GM23338 (cell line): ENCODE data around the gene RAB3A. TPM values are rescaled to one million over a fixed set of nuclear protein-coding genes. Genes with fewer than 3 reads are reported as not detected.

ENCODE experiments used
- ATAC-seq: fragments of 200-7000 bp; cut with Tn5 transposase; 3 replicates; pipeline ENCODE4 v1.9.1; 2020
- DNase-seq: peaks from one replicate; pipeline ENCODE4 v3.0.0-alpha.2; 2015; ENCODE audit warnings: low spot score
- H2AFZ ChIP-seq: fragments of 200-600 bp; sonication (generic); 2 replicates; pipeline ENCODE4 v1.8.0; 2016; ENCODE audit warnings: antibody characterized with exemption, mild to moderate bottlenecking, moderate library complexity
- H3F3A ChIP-seq: fragments of 200-600 bp; sonication (generic); replicated peaks from 2 replicates; pipeline ENCODE4 v1.8.0; 2017; ENCODE audit warnings: antibody characterized with exemption, mixed run types, low read depth
- H3K27ac ChIP-seq: fragments of 200-600 bp; sonication (generic); 2 replicates; pipeline ENCODE4 v1.6.1; 2016; ENCODE audit warnings: low read depth
- H3K27me3 ChIP-seq: fragments of 200-600 bp; sonication (generic); 2 replicates; pipeline ENCODE4 v1.8.0; 2016; ENCODE audit warnings: mild to moderate bottlenecking, mixed run types, moderate library complexity; ENCODE audit not compliant: insufficient read depth
- H3K36me3 ChIP-seq: fragments of 200-600 bp; sonication (generic); 2 replicates; pipeline ENCODE4 v1.8.0; 2016; ENCODE audit warnings: mild to moderate bottlenecking; ENCODE audit not compliant: insufficient read depth
- H3K4me1 ChIP-seq: fragments of 200-600 bp; sonication (generic); 2 replicates; pipeline ENCODE4 v1.8.0; 2016; ENCODE audit warnings: mild to moderate bottlenecking, moderate library complexity; ENCODE audit not compliant: insufficient read depth
- H3K4me2 ChIP-seq: fragments of 200-600 bp; sonication (generic); 2 replicates; pipeline ENCODE4 v1.7.1; 2017; ENCODE audit warnings: mixed run types
- H3K4me3 ChIP-seq: fragments of 200-600 bp; sonication (generic); 2 replicates; pipeline ENCODE4 v1.6.1; 2016; ENCODE audit warnings: mixed run types
- H3K79me2 ChIP-seq: fragments of 200-600 bp; sonication (generic); replicated peaks from 2 replicates; pipeline ENCODE4 v1.8.0; 2017; ENCODE audit warnings: mild to moderate bottlenecking; ENCODE audit not compliant: insufficient read depth
- H3K9me2 ChIP-seq: fragments of 200-600 bp; sonication (generic); 2 replicates; pipeline ENCODE4 v1.8.0; 2017; ENCODE audit not compliant: insufficient read depth
- H4K20me1 ChIP-seq: fragments of 200-600 bp; sonication (generic); replicated peaks from 2 replicates; pipeline ENCODE4 v1.8.0; 2017; ENCODE audit warnings: mild to moderate bottlenecking; ENCODE audit not compliant: insufficient read depth
- H3K27ac Mint-ChIP-seq: 2 replicates; pipeline ENCODE4 v1.8.0; 2020; ENCODE audit warnings: inconsistent platforms, mild to moderate bottlenecking, moderate library complexity, mixed read lengths
- H3K27me3 Mint-ChIP-seq: 3 replicates; pipeline ENCODE4 v1.8.0; 2022; ENCODE audit warnings: low read depth, mild to moderate bottlenecking, moderate library complexity, mixed read lengths, inconsistent platforms; ENCODE audit not compliant: insufficient read depth, poor library complexity
- H3K36me3 Mint-ChIP-seq: 3 replicates; pipeline ENCODE4 v1.8.0; 2021; ENCODE audit warnings: low read depth, mild to moderate bottlenecking, inconsistent platforms, moderate library complexity, mixed read lengths
- H3K4me1 Mint-ChIP-seq: 3 replicates; pipeline ENCODE4 v1.8.0; 2020; ENCODE audit warnings: mild to moderate bottlenecking, inconsistent platforms, mixed read lengths
- H3K4me3 Mint-ChIP-seq: 3 replicates; pipeline ENCODE4 v1.8.0; 2021; ENCODE audit warnings: moderate library complexity, mild to moderate bottlenecking, inconsistent platforms, mixed read lengths
- H3K9me3 Mint-ChIP-seq: 3 replicates; pipeline ENCODE4 v1.8.0; 2020; ENCODE audit warnings: moderate library complexity, mild to moderate bottlenecking, inconsistent platforms, mixed read lengths
- NANOG ChIP-seq: IDR thresholded peaks from 2 replicates; pipeline ENCODE4 v1.6.1; 2016; ENCODE audit warnings: antibody characterized with exemption, borderline replicate concordance
- POLR2AphosphoS5 ChIP-seq: IDR thresholded peaks from 2 replicates; pipeline ENCODE4 v1.6.1; 2016; ENCODE audit warnings: antibody characterized with exemption, low read depth
- STAT1 ChIP-seq: IDR thresholded peaks from one replicate; pipeline ENCODE4 v1.6.1; 2016; ENCODE audit warnings: antibody characterized with exemption; ENCODE audit not compliant: unreplicated experiment
- ZNF331 ChIP-seq: fragments of 250-450 bp; sonication (Bioruptor Pico); IDR thresholded peaks from 2 replicates; pipeline ENCODE4 v1.5.0; 2020; ENCODE audit warnings: low read depth, mild to moderate bottlenecking, moderate library complexity
- polyA plus RNA-seq: library from polyadenylated mRNA; unstranded; fragments of >200 nt; fragmentation: Nextera tagmentation; extraction: Ambion mirVana; gene quantifications from 2 replicates; pipeline ENCODE4 v1.2.1, GENCODE V29; 2016
- total RNA-seq: library from RNA; depleted of rRNA; stranded (reverse); fragments of >200 nt; shearing (Covaris generic); gene quantifications from 2 replicates; pipeline ENCODE4 v1.2.3, GENCODE V29; 2014
- TF ChIP-seq, protein P1 (sequence below): IDR thresholded peaks from 2 replicates; pipeline ENCODE4 v1.6.1; 2016; ENCODE audit warnings: antibody characterized with exemption
- TF ChIP-seq, protein P2 (sequence below), 2 experiments: fragments of 200-600 bp in 1 of 2; sonication (generic) in 1 of 2; conservative IDR thresholded peaks; 2 replicates each; pipeline versions ENCODE4 v1.5.1 to v1.6.1; 2016 to 2017; ENCODE audit warnings: antibody characterized with exemption in 2 of 2, low read depth in 2 of 2, mild to moderate bottlenecking in 2 of 2, moderate library complexity in 1 of 2

The RAB3A gene
- total and polyA plus RNA-seq, 2 experiments from 2014 or later, result 9.7 to 20.3 TPM

DNA sequence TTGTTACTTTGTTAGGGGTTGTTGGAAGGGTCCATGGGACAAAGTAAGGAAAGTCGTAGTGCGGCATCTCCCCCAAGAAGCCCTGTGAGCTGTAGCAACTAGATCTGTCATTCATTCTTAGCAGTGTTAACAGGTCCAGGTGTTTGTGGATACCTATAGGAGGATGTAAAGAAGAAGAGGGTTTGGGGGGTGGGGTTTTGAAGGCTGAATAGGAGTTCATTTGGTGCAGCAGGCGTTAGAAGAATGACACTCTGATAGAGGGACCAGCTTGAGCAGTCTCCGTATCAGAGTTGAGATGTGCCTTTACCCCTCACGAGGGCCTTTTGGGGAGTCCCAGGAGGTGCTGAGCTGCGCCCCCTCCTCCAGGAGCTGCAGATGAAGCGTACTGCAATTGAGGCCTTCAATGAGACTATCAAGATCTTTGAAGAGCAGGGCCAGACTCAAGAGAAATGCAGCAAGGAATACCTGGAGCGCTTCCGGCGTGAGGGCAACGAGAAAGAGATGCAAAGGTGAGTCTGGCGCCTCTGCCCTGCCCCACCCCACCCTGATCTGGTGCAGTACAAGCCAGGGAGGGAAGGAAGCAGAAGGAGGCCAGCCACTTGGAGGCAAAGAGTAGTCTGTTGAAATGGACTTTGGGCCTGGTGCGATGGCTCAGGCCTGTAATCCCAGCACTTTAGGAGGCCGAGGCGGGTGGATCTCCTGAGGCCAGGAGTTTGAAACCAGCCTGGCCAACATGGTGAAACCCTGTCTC lies 37.9 kb downstream of the RAB3A start:
- Histone ChIP-seq H3K9me2 (no peaks in the 10 kb centered on the region), H3K4me2 (no peak overlapping the region), H3K36me3 (peaks cover 4% of the 10 kb centered on the region; the same call in 1 of the 2 replicates), H3K4me3 (no peak overlapping the region), H2AFZ (no peak overlapping the region), H3K4me1 (no peaks in the 10 kb centered on the region; the same call in 1 of the 2 replicates), H4K20me1 (no peaks in the 10 kb centered on the region; the same call in none of the 2 replicates), H3K79me2 (no peaks in the 10 kb centered on the region), H3K27ac (no peak overlapping the region), H3K27me3 (no peaks in the 10 kb centered on the region), H3F3A (peaks cover 10% of the 10 kb centered on the region; the same call in 1 of the 2 replicates)
- Mint-ChIP-seq H3K27me3 (peaks cover 10% of the 10 kb centered on the region), H3K4me3 (no peak overlapping the region; the same call in 2 of the 3 replicates), H3K27ac (no peak overlapping the region), H3K4me1 (peaks cover 4% of the 10 kb centered on the region; the same call in 2 of the 3 replicates), H3K9me3 (no peaks in the 10 kb centered on the region), H3K36me3 (peaks cover 60% of the 10 kb centered on the region)
- DNase-seq, result no peak
- TF ChIP-seq, protein P1, sequence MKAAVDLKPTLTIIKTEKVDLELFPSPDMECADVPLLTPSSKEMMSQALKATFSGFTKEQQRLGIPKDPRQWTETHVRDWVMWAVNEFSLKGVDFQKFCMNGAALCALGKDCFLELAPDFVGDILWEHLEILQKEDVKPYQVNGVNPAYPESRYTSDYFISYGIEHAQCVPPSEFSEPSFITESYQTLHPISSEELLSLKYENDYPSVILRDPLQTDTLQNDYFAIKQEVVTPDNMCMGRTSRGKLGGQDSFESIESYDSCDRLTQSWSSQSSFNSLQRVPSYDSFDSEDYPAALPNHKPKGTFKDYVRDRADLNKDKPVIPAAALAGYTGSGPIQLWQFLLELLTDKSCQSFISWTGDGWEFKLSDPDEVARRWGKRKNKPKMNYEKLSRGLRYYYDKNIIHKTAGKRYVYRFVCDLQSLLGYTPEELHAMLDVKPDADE, result no peak
- no peak for ATAC-seq

DNA sequence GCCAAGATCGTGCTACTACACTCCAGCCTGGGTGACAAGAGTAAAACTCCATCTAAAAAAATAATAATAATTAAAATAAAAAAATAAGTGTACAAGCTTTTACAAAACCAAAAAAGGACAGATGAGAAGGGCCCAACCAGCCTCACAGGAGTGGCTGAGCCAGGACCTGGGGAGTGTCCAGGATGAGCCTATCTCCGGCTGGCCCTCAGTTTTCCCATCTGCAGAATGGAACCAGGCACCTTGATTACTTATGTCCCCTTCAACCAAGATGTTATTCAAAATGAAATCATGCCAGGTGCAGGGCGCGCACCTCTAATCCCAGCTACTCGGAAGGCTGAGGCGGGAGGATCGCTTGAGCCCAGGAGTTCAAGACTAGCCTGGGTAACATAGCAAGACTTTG lies 39.8 kb downstream of the RAB3A start:
- H3F3A ChIP-seq, result peaks cover 15% of the 10 kb centered on the region; the same call in 1 of the 2 replicates
- H3K9me2 ChIP-seq, result no peaks in the 10 kb centered on the region
- Mint-ChIP-seq H3K27ac (no peak overlapping the region), H3K4me3 (no peak overlapping the region), H3K27me3 (peaks cover 8% of the 10 kb centered on the region), H3K4me1 (peaks cover 6% of the 10 kb centered on the region; the same call in 2 of the 3 replicates), H3K36me3 (peaks cover 48% of the 10 kb centered on the region), H3K9me3 (no peaks in the 10 kb centered on the region)
- DNase-seq (no peak), ATAC-seq (no peak)
- no peaks in the 10 kb centered on the region; the same call in 1 of the 2 replicates for H3K4me1 ChIP-seq
- no peaks in the 10 kb centered on the region; the same call in none of the 2 replicates for H4K20me1 ChIP-seq
- TF ChIP-seq, protein P2, sequence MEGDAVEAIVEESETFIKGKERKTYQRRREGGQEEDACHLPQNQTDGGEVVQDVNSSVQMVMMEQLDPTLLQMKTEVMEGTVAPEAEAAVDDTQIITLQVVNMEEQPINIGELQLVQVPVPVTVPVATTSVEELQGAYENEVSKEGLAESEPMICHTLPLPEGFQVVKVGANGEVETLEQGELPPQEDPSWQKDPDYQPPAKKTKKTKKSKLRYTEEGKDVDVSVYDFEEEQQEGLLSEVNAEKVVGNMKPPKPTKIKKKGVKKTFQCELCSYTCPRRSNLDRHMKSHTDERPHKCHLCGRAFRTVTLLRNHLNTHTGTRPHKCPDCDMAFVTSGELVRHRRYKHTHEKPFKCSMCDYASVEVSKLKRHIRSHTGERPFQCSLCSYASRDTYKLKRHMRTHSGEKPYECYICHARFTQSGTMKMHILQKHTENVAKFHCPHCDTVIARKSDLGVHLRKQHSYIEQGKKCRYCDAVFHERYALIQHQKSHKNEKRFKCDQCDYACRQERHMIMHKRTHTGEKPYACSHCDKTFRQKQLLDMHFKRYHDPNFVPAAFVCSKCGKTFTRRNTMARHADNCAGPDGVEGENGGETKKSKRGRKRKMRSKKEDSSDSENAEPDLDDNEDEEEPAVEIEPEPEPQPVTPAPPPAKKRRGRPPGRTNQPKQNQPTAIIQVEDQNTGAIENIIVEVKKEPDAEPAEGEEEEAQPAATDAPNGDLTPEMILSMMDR (conservative IDR thresholded peaks at IDR 0.05; ENCODE audit: low read depth in 2 of 2), result no peak
- TF ChIP-seq STAT1, result no peak
- TF ChIP-seq POLR2AphosphoS5, result no peak
- TF ChIP-seq ZNF331, result no peak
- no peak for TF ChIP-seq NANOG
- H2AFZ ChIP-seq, result no peak overlapping the region
- H3K27ac ChIP-seq, result no peak overlapping the region
- no peak overlapping the region for H3K4me3 ChIP-seq
- H3K36me3 ChIP-seq, result peaks cover 4% of the 10 kb centered on the region; the same call in 1 of the 2 replicates
- no peaks in the 10 kb centered on the region for H3K79me2 ChIP-seq
- no peaks in the 10 kb centered on the region for H3K27me3 ChIP-seq
- no peak overlapping the region for H3K4me2 ChIP-seq
